K562 (cell line): ENCODE results near the gene IRAG1.

ENCODE experiments used
- ESRRA ChIP-seq: fragments of 450-650 bp; IDR thresholded peaks from 2 replicates; pipeline ENCODE4 v1.6.1; 2014; ENCODE audit warnings: low read depth, mild to moderate bottlenecking, moderate library complexity, borderline replicate concordance
- GABPA ChIP-seq: fragments of 200-800 bp; sonication (Bioruptor generic); conservative IDR thresholded peaks from 2 replicates; pipeline ENCODE4 v1.6.1; 2016; ENCODE audit warnings: low read depth, missing genetic modification characterization, missing compliant biosample characterization
- KDM5B ChIP-seq: fragments of 200-600 bp; sonication (generic); IDR thresholded peaks from 2 replicates; pipeline ENCODE4 v1.6.1; 2012; ENCODE audit warnings: low read depth, mild to moderate bottlenecking, moderate library complexity, low read length, control low read depth, inconsistent platforms; ENCODE audit not compliant: insufficient replicate concordance
- LEF1 ChIP-seq: fragments of 450-650 bp; IDR thresholded peaks from 2 replicates; pipeline ENCODE4 v1.6.1; 2016; ENCODE audit warnings: mild to moderate bottlenecking
- POLR2AphosphoS5 ChIP-seq: IDR thresholded peaks from 2 replicates; pipeline ENCODE4 v1.6.1; 2011; ENCODE audit warnings: mild to moderate bottlenecking, low read depth, low read length, moderate library complexity; ENCODE audit not compliant: control insufficient read depth, insufficient read depth
- RCOR1 ChIP-seq, 2 experiments: IDR thresholded peaks; 2 replicates each; pipeline ENCODE4 v1.6.1; 2012; ENCODE audit warnings: low read depth in 2 of 2, low read length in 2 of 2, borderline replicate concordance in 1 of 2, improper control_type of control experiment in 1 of 2
- SMAD1 ChIP-seq: fragments of 150-350 bp; IDR thresholded peaks from 2 replicates; pipeline ENCODE4 v1.6.1; 2014; ENCODE audit warnings: low read length, low read depth; ENCODE audit not compliant: partially characterized antibody
- TF ChIP-seq, protein P1 (sequence below), 3 experiments: IDR thresholded peaks in 2 of 3; conservative IDR thresholded peaks in 1 of 3; 2 replicates each; pipeline ENCODE4 v1.5.1; 2011 to 2012; ENCODE audit warnings: low read length in 3 of 3, mild to moderate bottlenecking in 3 of 3, control low read depth in 2 of 3, improper control_type of control experiment in 1 of 3, inconsistent platforms in 1 of 3, low read depth in 1 of 3, mixed read lengths in 1 of 3, moderate library complexity in 1 of 3; ENCODE audit not compliant: insufficient read depth in 2 of 3
- TF ChIP-seq, protein P2 (sequence below): sonication (generic); formaldehyde crosslinking; IDR thresholded peaks from 2 replicates; pipeline ENCODE4 v1.8.0; 2022; ENCODE audit warnings: missing genetic modification reagents, mild to moderate bottlenecking, borderline replicate concordance
- TF ChIP-seq, protein P3 (sequence below): sonication (generic); formaldehyde crosslinking; IDR thresholded peaks from 2 replicates; pipeline ENCODE4 v1.8.1; 2023; ENCODE audit warnings: mild to moderate bottlenecking, missing genetic modification reagents

DNA sequence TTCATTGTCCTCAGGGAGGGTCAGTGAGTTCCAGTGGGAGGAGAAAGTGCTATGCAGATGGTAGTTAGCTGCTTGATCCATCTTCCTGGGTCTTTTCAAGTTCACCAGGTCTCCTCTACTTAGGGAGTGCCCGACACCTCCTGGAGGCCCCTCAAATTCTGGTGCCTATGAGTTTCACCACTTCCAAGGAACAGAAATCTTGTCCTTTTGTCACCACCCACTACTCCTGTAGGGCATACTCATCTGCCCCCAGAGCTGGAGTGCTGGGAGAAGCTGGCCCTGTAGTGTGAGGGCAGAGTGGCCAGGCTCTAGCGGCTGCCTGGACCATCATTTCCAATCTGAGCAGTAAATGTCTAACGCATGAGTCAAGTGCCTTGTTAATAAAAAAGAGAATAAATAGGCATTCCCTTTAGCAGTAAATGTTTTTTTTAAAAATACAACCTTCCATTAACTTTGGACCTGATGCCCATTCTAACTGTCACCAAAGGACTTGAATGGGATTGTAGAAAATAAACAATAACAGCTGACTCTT lies 12.5 kb downstream of the IRAG1 start:
- TF ChIP-seq, protein P1, sequence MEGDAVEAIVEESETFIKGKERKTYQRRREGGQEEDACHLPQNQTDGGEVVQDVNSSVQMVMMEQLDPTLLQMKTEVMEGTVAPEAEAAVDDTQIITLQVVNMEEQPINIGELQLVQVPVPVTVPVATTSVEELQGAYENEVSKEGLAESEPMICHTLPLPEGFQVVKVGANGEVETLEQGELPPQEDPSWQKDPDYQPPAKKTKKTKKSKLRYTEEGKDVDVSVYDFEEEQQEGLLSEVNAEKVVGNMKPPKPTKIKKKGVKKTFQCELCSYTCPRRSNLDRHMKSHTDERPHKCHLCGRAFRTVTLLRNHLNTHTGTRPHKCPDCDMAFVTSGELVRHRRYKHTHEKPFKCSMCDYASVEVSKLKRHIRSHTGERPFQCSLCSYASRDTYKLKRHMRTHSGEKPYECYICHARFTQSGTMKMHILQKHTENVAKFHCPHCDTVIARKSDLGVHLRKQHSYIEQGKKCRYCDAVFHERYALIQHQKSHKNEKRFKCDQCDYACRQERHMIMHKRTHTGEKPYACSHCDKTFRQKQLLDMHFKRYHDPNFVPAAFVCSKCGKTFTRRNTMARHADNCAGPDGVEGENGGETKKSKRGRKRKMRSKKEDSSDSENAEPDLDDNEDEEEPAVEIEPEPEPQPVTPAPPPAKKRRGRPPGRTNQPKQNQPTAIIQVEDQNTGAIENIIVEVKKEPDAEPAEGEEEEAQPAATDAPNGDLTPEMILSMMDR (IDR thresholded peaks at IDR 0.05 in 2 of 3, conservative IDR thresholded peaks at IDR 0.05 in 1 of 3; ENCODE audit: insufficient read depth in 2 of 3, low read depth in 1 of 3, low read length in 3 of 3) = no peak
- TF ChIP-seq, protein P2, sequence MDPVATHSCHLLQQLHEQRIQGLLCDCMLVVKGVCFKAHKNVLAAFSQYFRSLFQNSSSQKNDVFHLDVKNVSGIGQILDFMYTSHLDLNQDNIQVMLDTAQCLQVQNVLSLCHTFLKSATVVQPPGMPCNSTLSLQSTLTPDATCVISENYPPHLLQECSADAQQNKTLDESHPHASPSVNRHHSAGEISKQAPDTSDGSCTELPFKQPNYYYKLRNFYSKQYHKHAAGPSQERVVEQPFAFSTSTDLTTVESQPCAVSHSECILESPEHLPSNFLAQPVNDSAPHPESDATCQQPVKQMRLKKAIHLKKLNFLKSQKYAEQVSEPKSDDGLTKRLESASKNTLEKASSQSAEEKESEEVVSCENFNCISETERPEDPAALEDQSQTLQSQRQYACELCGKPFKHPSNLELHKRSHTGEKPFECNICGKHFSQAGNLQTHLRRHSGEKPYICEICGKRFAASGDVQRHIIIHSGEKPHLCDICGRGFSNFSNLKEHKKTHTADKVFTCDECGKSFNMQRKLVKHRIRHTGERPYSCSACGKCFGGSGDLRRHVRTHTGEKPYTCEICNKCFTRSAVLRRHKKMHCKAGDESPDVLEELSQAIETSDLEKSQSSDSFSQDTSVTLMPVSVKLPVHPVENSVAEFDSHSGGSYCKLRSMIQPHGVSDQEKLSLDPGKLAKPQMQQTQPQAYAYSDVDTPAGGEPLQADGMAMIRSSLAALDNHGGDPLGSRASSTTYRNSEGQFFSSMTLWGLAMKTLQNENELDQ (CRISPR knock-in tag) = no peak
- TF ChIP-seq LEF1 (no peak), SMAD1 (no peak), GABPA (tag) (no peak), POLR2AphosphoS5 (no peak), KDM5B (no peak), RCOR1 (IDR thresholded peaks at IDR 0.05; ENCODE audit: borderline replicate concordance in 1 of 2, low read depth in 2 of 2, low read length in 2 of 2) (no peak), ESRRA (no peak)
- TF ChIP-seq, protein P3, sequence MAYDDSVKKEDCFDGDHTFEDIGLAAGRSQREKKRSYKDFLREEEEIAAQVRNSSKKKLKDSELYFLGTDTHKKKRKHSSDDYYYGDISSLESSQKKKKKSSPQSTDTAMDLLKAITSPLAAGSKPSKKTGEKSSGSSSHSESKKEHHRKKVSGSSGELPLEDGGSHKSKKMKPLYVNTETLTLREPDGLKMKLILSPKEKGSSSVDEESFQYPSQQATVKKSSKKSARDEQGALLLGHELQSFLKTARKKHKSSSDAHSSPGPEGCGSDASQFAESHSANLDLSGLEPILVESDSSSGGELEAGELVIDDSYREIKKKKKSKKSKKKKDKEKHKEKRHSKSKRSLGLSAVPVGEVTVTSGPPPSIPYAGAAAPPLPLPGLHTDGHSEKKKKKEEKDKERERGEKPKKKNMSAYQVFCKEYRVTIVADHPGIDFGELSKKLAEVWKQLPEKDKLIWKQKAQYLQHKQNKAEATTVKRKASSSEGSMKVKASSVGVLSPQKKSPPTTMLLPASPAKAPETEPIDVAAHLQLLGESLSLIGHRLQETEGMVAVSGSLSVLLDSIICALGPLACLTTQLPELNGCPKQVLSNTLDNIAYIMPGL (CRISPR knock-in tag) = no peak
